GM23338 (cell line): ENCODE measurements around the gene CACNA1S. TPM values are rescaled to one million over a fixed set of nuclear protein-coding genes. Genes with fewer than 3 reads are reported as not detected.

Experiments used
- ATAC-seq: fragments of 200-7000 bp; cut with Tn5 transposase; 3 replicates; pipeline ENCODE4 v1.9.1; 2020
- DNase-seq: peaks from one replicate; pipeline ENCODE4 v3.0.0-alpha.2; 2015; ENCODE audit warnings: low spot score
- H2AFZ ChIP-seq: fragments of 200-600 bp; sonication (generic); 2 replicates; pipeline ENCODE4 v1.8.0; 2016; ENCODE audit warnings: antibody characterized with exemption, mild to moderate bottlenecking, moderate library complexity
- H3F3A ChIP-seq: fragments of 200-600 bp; sonication (generic); replicated peaks from 2 replicates; pipeline ENCODE4 v1.8.0; 2017; ENCODE audit warnings: antibody characterized with exemption, mixed run types, low read depth
- H3K27ac ChIP-seq: fragments of 200-600 bp; sonication (generic); 2 replicates; pipeline ENCODE4 v1.6.1; 2016; ENCODE audit warnings: low read depth
- H3K27me3 ChIP-seq: fragments of 200-600 bp; sonication (generic); 2 replicates; pipeline ENCODE4 v1.8.0; 2016; ENCODE audit warnings: mild to moderate bottlenecking, mixed run types, moderate library complexity; ENCODE audit not compliant: insufficient read depth
- H3K36me3 ChIP-seq: fragments of 200-600 bp; sonication (generic); 2 replicates; pipeline ENCODE4 v1.8.0; 2016; ENCODE audit warnings: mild to moderate bottlenecking; ENCODE audit not compliant: insufficient read depth
- H3K4me1 ChIP-seq: fragments of 200-600 bp; sonication (generic); 2 replicates; pipeline ENCODE4 v1.8.0; 2016; ENCODE audit warnings: mild to moderate bottlenecking, moderate library complexity; ENCODE audit not compliant: insufficient read depth
- H3K4me2 ChIP-seq: fragments of 200-600 bp; sonication (generic); 2 replicates; pipeline ENCODE4 v1.7.1; 2017; ENCODE audit warnings: mixed run types
- H3K4me3 ChIP-seq: fragments of 200-600 bp; sonication (generic); 2 replicates; pipeline ENCODE4 v1.6.1; 2016; ENCODE audit warnings: mixed run types
- H3K79me2 ChIP-seq: fragments of 200-600 bp; sonication (generic); replicated peaks from 2 replicates; pipeline ENCODE4 v1.8.0; 2017; ENCODE audit warnings: mild to moderate bottlenecking; ENCODE audit not compliant: insufficient read depth
- H3K9me2 ChIP-seq: fragments of 200-600 bp; sonication (generic); 2 replicates; pipeline ENCODE4 v1.8.0; 2017; ENCODE audit not compliant: insufficient read depth
- H4K20me1 ChIP-seq: fragments of 200-600 bp; sonication (generic); replicated peaks from 2 replicates; pipeline ENCODE4 v1.8.0; 2017; ENCODE audit warnings: mild to moderate bottlenecking; ENCODE audit not compliant: insufficient read depth
- H3K27ac Mint-ChIP-seq: 2 replicates; pipeline ENCODE4 v1.8.0; 2020; ENCODE audit warnings: inconsistent platforms, mild to moderate bottlenecking, moderate library complexity, mixed read lengths
- H3K27me3 Mint-ChIP-seq: 3 replicates; pipeline ENCODE4 v1.8.0; 2022; ENCODE audit warnings: low read depth, mild to moderate bottlenecking, moderate library complexity, mixed read lengths, inconsistent platforms; ENCODE audit not compliant: insufficient read depth, poor library complexity
- H3K36me3 Mint-ChIP-seq: 3 replicates; pipeline ENCODE4 v1.8.0; 2021; ENCODE audit warnings: low read depth, mild to moderate bottlenecking, inconsistent platforms, moderate library complexity, mixed read lengths
- H3K4me1 Mint-ChIP-seq: 3 replicates; pipeline ENCODE4 v1.8.0; 2020; ENCODE audit warnings: mild to moderate bottlenecking, inconsistent platforms, mixed read lengths
- H3K4me3 Mint-ChIP-seq: 3 replicates; pipeline ENCODE4 v1.8.0; 2021; ENCODE audit warnings: moderate library complexity, mild to moderate bottlenecking, inconsistent platforms, mixed read lengths
- H3K9me3 Mint-ChIP-seq: 3 replicates; pipeline ENCODE4 v1.8.0; 2020; ENCODE audit warnings: moderate library complexity, mild to moderate bottlenecking, inconsistent platforms, mixed read lengths
- ETS1 ChIP-seq: IDR thresholded peaks from 2 replicates; pipeline ENCODE4 v1.6.1; 2016; ENCODE audit warnings: antibody characterized with exemption
- EZH2phosphoT487 ChIP-seq: fragments of 200-600 bp; sonication (generic); IDR thresholded peaks from one replicate; pipeline ENCODE4 v1.8.1; 2018; ENCODE audit warnings: antibody characterized with exemption; ENCODE audit not compliant: unreplicated experiment
- ZNF114 ChIP-seq: fragments of 250-450 bp; sonication (Bioruptor Pico); IDR thresholded peaks from 2 replicates; pipeline ENCODE4 v1.5.0; 2020; ENCODE audit warnings: mild to moderate bottlenecking, moderate library complexity
- ZNF462 ChIP-seq: fragments of 250-450 bp; sonication (Bioruptor Pico); IDR thresholded peaks from 2 replicates; pipeline ENCODE4 v1.5.0; 2020; ENCODE audit warnings: mild to moderate bottlenecking, moderate library complexity
- polyA plus RNA-seq: library from polyadenylated mRNA; unstranded; fragments of >200 nt; fragmentation: Nextera tagmentation; extraction: Ambion mirVana; gene quantifications from 2 replicates; pipeline ENCODE4 v1.2.1, GENCODE V29; 2016
- total RNA-seq: library from RNA; depleted of rRNA; stranded (reverse); fragments of >200 nt; shearing (Covaris generic); gene quantifications from 2 replicates; pipeline ENCODE4 v1.2.3, GENCODE V29; 2014

CACNA1S gene
- total and polyA plus RNA-seq, 2 experiments from 2014 or later, result 0.03 TPM; not detected in 1

- H3K27ac ChIP-seq, result no peak overlapping the region
- Mint-ChIP-seq H3K4me1 (no peaks in the 10 kb centered on the region), H3K27me3 (peaks cover 5% of the 10 kb centered on the region), H3K9me3 (no peaks in the 10 kb centered on the region), H3K36me3 (peaks cover 17% of the 10 kb centered on the region), H3K27ac (no peak overlapping the region), H3K4me3 (no peak overlapping the region)
- DNase-seq, result no peak
- H3K4me1 ChIP-seq, result no peaks in the 10 kb centered on the region
- no peaks in the 10 kb centered on the region for H3K79me2 ChIP-seq
- H3K4me3 ChIP-seq, result no peak overlapping the region
- no peak overlapping the region for H3K4me2 ChIP-seq
- H2AFZ ChIP-seq, result no peak overlapping the region
- H3K36me3 ChIP-seq, result no peaks in the 10 kb centered on the region; the same call in 1 of the 2 replicates
- TF ChIP-seq ZNF462 (CRISPR knock-in tag) (no peak), ETS1 (no peak), EZH2phosphoT487 (no peak)
- no peaks in the 10 kb centered on the region for H3K9me2 ChIP-seq
- no peaks in the 10 kb centered on the region for H3F3A ChIP-seq
- no peaks in the 10 kb centered on the region; the same call in 1 of the 2 replicates for H4K20me1 ChIP-seq
- H3K27me3 ChIP-seq, result no peaks in the 10 kb centered on the region
- ATAC-seq, result no peak
Measured at GRCh38 chr1:200998323-200998722, 113.9 kb downstream of the CACNA1S start.

GRCh38 chr1:200992382-200993048 is 119.7 kb downstream of the CACNA1S start:
- Mint-ChIP-seq H3K27me3 (peaks cover 3% of the 10 kb centered on the region), H3K27ac (no peak overlapping the region)
- TF ChIP-seq ZNF114 (CRISPR knock-in tag) (no peak), ZNF462 (CRISPR knock-in tag) (no peak), EZH2phosphoT487 (no peak)

More at GRCh38 chr1:200992382-200993048, 119.7 kb downstream of the CACNA1S start:
- ATAC-seq, result no peak
- H3F3A ChIP-seq, result no peaks in the 10 kb centered on the region
- Mint-ChIP-seq H3K36me3 (peaks cover 19% of the 10 kb centered on the region), H3K9me3 (no peaks in the 10 kb centered on the region), H3K4me3 (no peak overlapping the region), H3K4me1 (no peaks in the 10 kb centered on the region)
- no peaks in the 10 kb centered on the region for H3K36me3 ChIP-seq
- H3K4me1 ChIP-seq, result no peaks in the 10 kb centered on the region
- no peaks in the 10 kb centered on the region for H3K79me2 ChIP-seq
- no peaks in the 10 kb centered on the region for H4K20me1 ChIP-seq
- H3K9me2 ChIP-seq, result no peaks in the 10 kb centered on the region
- no peak overlapping the region for H3K4me2 ChIP-seq
- no peak overlapping the region for H3K27ac ChIP-seq
- no peak for DNase-seq
- no peaks in the 10 kb centered on the region for H3K27me3 ChIP-seq
- H2AFZ ChIP-seq, result no peak overlapping the region
- no peak overlapping the region for H3K4me3 ChIP-seq
